Esophagus (tissue), 2 donors: ENCODE results near the gene GTPBP2. TPM values are rescaled to one million over a fixed set of nuclear protein-coding genes. Genes with fewer than 3 reads are reported as not detected.

ENCODE experiments used
- H3K27ac ChIP-seq, 2 donors: one replicate each; pipeline ENCODE4 v1.5.1; 2013; ENCODE audit warnings: low read depth in 2 of 2, mild to moderate bottlenecking in 2 of 2, inconsistent platforms in 1 of 2, low read length in 1 of 2, moderate library complexity in 1 of 2
- H3K27me3 ChIP-seq, 2 donors: one replicate each; pipeline ENCODE4 v1.6.1; 2013; ENCODE audit warnings: low read length in 2 of 2, control low read depth in 1 of 2, mild to moderate bottlenecking in 1 of 2; ENCODE audit not compliant: insufficient read depth in 2 of 2, control insufficient read depth in 1 of 2
- H3K36me3 ChIP-seq, 2 donors: one replicate each; pipeline ENCODE4 v1.6.1; 2013; ENCODE audit warnings: low read length in 1 of 2; ENCODE audit not compliant: control insufficient read depth in 2 of 2, insufficient read depth in 2 of 2
- H3K4me1 ChIP-seq, 2 donors: one replicate each; pipeline ENCODE4 v1.6.1; 2013; ENCODE audit warnings: low read length in 1 of 2; ENCODE audit not compliant: control insufficient read depth in 2 of 2, insufficient read depth in 2 of 2
- H3K4me3 ChIP-seq, 2 donors: one replicate each; pipeline ENCODE4 v1.5.1; 2013; ENCODE audit warnings: low read length in 2 of 2, mild to moderate bottlenecking in 2 of 2, low read depth in 1 of 2, moderate library complexity in 1 of 2
- H3K9me3 ChIP-seq, 2 donors: one replicate each; pipeline ENCODE4 v1.6.1; 2013; ENCODE audit warnings: mild to moderate bottlenecking in 2 of 2, low read depth in 1 of 2, low read length in 1 of 2, moderate library complexity in 1 of 2; ENCODE audit not compliant: control insufficient read depth in 2 of 2, insufficient read depth in 1 of 2
- WGBS, 2 donors: extraction: QIAGEN DNeasy Blood & Tissue Kit; methylation state at CpG; one replicate each; pipeline ENCODE4 v1.1.7; 2013; 5-methylcytosine and 5-hydroxymethylcytosine counted together
- polyA plus RNA-seq, 2 donors: library from polyadenylated mRNA; stranded (reverse); fragments of 200-250 nt; gene quantifications; one replicate each; pipeline ENCODE4 v1.2.3, GENCODE V29; 2013
- donor health status: healthy with polysubstance abuse.
- donor health status: Bipolar disorder and iron deficiency.

The GTPBP2 gene
- polyA plus RNA-seq, 2 donors = 62.2 to 76.8 TPM

- Histone ChIP-seq H3K4me3 (no peak overlapping the region), H3K4me1 (peaks cover 0 to 3% of the 10 kb centered on the region in 2 donors), H3K27me3 (no peaks in the 10 kb centered on the region), H3K36me3 (peaks cover 22 to 49% of the 10 kb centered on the region in 2 donors), H3K9me3 (no peaks in the 10 kb centered on the region), H3K27ac (no peak overlapping the region)
- 94 to 96% methylated on average over 16 of the region's 16 CpGs for WGBS, 2 donors
These were observed 3.6 kb downstream of the GTPBP2 start for GRCh38 chr6:43625393-43625992.

- Histone ChIP-seq H3K36me3 (peaks cover 22 to 52% of the 10 kb centered on the region in 2 donors), H3K9me3 (no peaks in the 10 kb centered on the region), H3K27ac (no peak overlapping the region), H3K4me1 (peaks cover 0 to 3% of the 10 kb centered on the region in 2 donors), H3K4me3 (no peak overlapping the region), H3K27me3 (no peaks in the 10 kb centered on the region)
- 89 to 94% methylated on average over 7 of the region's 7 CpGs for WGBS, 2 donors
These were observed 4.2 kb downstream of the GTPBP2 start for GRCh38 chr6:43624786-43625288.

- H3K36me3 ChIP-seq = peaks cover 22 to 52% of the 10 kb centered on the region in 2 donors
- H3K9me3 ChIP-seq = no peaks in the 10 kb centered on the region
- no peaks in the 10 kb centered on the region for H3K27me3 ChIP-seq
- no peak overlapping the region for H3K4me3 ChIP-seq
- H3K27ac ChIP-seq = no peak overlapping the region
- WGBS, 2 donors = 89 to 91% methylated on average over 12 of the region's 12 CpGs
- peaks cover 0 to 3% of the 10 kb centered on the region in 2 donors for H3K4me1 ChIP-seq
These were observed 4.9 kb downstream of the GTPBP2 start for GRCh38 chr6:43623880-43624785.

- peaks cover 22 to 52% of the 10 kb centered on the region in 2 donors for H3K36me3 ChIP-seq
- 94% methylated on average over 10 of the region's 10 CpGs for WGBS, 2 donors
- H3K27ac ChIP-seq = no peak overlapping the region
- H3K4me1 ChIP-seq = peaks cover 0 to 3% of the 10 kb centered on the region in 2 donors
- H3K9me3 ChIP-seq = no peaks in the 10 kb centered on the region
- H3K4me3 ChIP-seq = no peak overlapping the region
- no peaks in the 10 kb centered on the region for H3K27me3 ChIP-seq
These were observed 6.5 kb downstream of the GTPBP2 start for GRCh38 chr6:43622541-43622940.

GRCh38 chr6:43621836-43622180 lies 7.3 kb downstream of the GTPBP2 start:
- 93 to 94% methylated on average over 10 of the region's 10 CpGs for WGBS, 2 donors
- Histone ChIP-seq H3K4me1 (peaks cover 0 to under 1% of the 10 kb centered on the region in 2 donors), H3K36me3 (peaks cover 22 to 52% of the 10 kb centered on the region in 2 donors), H3K4me3 (no peak overlapping the region), H3K27ac (no peak overlapping the region), H3K27me3 (no peaks in the 10 kb centered on the region), H3K9me3 (no peaks in the 10 kb centered on the region)

- no peaks in the 10 kb centered on the region for H3K9me3 ChIP-seq
- no peaks in the 10 kb centered on the region for H3K4me1 ChIP-seq
- peaks cover 22 to 52% of the 10 kb centered on the region in 2 donors for H3K36me3 ChIP-seq
- H3K27me3 ChIP-seq = no peaks in the 10 kb centered on the region
- H3K27ac ChIP-seq = no peak overlapping the region
- 93 to 98% methylated on average over 12 of the region's 12 CpGs for WGBS, 2 donors
- H3K4me3 ChIP-seq = no peak overlapping the region
These were observed 7.8 kb downstream of the GTPBP2 start for GRCh38 chr6:43621078-43621835.

- H3K27me3 ChIP-seq = no peaks in the 10 kb centered on the region
- WGBS, 2 donors = 96 to 97% methylated on average over 9 of the region's 9 CpGs
- H3K36me3 ChIP-seq = peaks cover 10 to 25% of the 10 kb centered on the region in 2 donors
These were observed 12.2 kb downstream of the GTPBP2 start for GRCh38 chr6:43616725-43617472.

GRCh38 chr6:43614396-43614730 lies 14.7 kb downstream of the GTPBP2 start:
- H3K4me3 ChIP-seq = no peak overlapping the region
- H3K27me3 ChIP-seq = no peaks in the 10 kb centered on the region
- H3K36me3 ChIP-seq = peaks cover 0 to 8% of the 10 kb centered on the region in 2 donors
- H3K27ac ChIP-seq = no peak overlapping the region
- H3K9me3 ChIP-seq = no peaks in the 10 kb centered on the region
- 67 to 76% methylated on average over 3 of the region's 3 CpGs for WGBS, 2 donors
- H3K4me1 ChIP-seq = no peaks in the 10 kb centered on the region

More at GRCh38 chr6:43616725-43617472, 12.2 kb downstream of the GTPBP2 start:
- Histone ChIP-seq H3K9me3 (no peaks in the 10 kb centered on the region), H3K4me1 (no peaks in the 10 kb centered on the region), H3K4me3 (no peak overlapping the region), H3K27ac (no peak overlapping the region)
